NCI-H226 (cell line): ENCODE data around the gene ZNRD2.
A peak's percentile ranks its signal among the peaks of the same experiment; 100 is the strongest.

Experiments used
- DNase-seq: peaks from one replicate; pipeline ENCODE4 v3.0.0-alpha.2; 2015

ZNRD2 gene

DNA sequence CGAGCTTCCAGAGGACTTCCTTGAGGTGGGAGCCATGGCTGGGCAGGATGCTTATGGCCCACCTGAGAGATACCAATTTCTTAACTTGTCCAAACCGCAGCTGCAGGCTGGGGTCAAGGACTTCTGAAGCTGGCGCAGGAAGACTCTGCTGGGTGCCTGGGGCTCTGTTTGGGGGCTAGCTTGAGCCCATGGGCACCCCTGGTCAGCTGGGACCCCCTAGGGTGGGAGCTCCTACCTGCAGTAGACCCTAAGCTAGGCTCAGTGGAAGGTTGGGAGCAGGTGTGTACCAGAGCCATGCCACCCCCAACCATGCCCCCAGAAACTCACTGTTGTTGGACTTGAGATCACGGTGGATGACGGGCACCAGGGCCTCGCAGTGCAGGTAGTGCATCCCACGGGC, 42.4 kb downstream of the ZNRD2 start:
- no peak for DNase-seq

DNA sequence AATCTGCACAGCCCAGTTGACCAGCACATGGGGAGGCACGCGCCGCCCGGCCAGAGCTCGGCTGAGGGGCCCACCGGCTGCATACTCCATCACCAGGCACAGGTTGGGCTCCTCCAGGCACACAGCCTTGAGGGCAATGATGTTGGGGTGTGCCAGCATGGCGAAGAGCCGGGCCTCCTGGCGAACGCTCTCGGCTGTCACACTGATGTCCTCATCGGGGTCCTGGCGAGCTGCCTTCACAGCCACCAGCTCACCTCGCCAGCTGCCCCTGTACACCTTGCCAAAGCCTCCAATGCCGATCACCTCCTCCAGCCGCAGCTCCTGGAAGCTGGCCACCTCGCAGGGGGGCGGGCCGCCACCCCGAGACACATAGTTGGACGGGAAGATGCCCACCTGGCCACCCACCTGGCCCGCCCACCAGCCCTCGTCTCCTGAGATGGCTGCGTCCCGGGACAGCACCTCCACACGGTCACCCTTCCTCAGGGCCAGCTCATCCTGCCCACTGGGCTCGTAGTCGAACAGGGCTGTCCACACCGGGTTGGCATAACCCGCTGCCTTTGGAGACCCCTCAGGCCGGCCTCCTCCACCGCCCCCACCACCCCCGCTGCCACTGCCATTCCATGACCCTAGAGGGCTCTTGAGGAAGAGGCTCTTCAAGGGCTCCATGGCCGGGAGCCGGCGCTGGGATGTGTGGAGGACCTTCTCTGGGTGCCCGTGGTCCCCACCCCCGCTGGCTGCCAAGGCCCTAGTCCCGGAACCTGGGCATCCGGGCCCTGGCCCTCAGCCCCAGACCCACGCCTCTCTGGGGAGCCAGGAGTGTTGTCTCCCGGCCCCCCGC, 43.0 kb downstream of the ZNRD2 start:
- no peak for DNase-seq

DNA sequence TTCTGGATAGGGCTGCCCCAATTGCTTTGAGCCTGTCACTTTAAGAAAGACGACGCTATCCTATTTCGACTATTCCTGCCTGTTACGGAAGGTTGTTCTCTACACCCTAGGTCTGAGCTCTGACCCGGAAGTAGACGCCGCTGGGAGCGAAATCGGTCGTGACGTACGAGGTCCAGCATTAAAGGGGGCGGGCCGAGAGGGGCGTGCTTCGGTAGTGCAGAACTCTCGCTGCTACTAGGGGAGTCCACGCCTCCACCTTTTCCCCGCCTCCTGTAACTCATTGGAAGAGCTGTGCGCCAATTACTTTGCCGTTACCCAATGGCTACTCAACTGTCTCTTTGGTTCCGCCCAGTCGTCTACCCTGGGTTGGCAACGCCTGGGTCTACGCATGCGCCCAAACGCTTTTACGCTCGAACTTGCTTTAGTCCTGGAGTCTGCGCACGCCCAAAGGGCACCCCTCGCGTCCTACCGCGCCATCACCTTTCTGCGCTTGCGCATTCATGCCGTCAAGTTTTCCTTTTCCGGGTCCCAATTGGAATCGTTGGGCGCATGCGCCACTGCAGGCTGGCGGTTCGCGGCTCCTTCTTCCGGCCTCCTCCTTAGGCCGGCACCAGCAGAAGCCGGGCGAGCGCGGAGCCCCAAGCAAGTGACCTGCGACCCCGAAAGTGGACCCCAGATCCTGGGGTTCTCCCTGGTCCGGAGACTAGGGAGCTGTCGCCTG, 45.1 kb downstream of the ZNRD2 start, which contains the start of gene PCNX3:
Gene PCNX3, plus strand, starts transcription at position 548 of the 721 bp plus-strand sequence. CDS start 536 bp downstream, outside the sequence.
- peak; percentile 100 for DNase-seq

DNA sequence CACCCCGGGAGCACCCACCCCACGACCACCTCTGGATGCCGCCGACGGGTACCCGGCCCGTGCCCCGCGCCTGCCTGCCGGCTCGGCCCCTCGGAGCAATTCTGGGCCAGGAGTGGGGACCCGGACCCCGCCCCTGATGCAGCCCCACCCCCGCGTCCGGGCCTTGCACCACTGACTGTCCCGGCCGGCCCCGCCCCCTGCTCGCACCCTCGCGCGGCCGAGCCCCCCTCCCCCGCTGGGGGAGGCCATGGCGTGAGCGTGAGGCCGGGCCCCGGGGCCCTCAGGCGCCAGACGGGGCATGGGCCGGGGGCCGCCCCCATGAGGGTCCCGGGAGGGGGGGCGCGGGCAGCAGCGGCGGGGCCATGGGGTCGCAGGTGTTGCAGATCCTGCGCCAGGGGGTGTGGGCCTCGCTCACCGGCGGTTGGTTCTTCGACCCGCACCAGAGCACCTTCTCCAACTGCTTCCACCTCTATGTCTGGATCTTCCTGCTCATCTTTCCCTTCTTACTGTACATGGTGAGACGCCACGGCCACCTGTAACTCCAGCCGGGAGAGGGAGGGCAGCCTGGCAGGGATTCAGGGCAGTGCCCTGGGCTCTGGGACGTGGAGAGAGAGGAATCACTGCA, 45.8 kb downstream of the ZNRD2 start:
- DNase-seq: peak; percentile 53

DNA sequence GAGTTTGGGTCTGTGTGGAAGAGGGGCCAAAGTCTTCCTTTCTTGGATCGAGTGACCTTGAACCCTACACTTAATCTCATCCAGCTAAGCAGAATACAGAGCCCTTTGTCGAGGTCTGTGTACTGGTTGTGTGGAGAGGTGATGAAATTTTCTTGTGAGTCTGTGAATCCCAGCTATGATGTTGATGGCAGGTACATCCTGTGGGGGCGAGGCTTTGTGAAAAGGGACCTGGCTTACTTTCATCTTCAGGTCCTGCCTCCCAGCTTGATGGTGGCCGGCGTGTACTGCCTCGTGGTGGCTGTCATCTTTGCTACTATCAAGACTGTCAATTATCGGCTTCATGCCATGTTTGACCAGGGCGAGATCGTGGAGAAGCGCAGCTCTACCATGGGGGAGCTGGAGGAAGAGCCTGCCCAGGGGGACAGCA, 46.3 kb downstream of the ZNRD2 start:
- DNase-seq: no peak

DNA sequence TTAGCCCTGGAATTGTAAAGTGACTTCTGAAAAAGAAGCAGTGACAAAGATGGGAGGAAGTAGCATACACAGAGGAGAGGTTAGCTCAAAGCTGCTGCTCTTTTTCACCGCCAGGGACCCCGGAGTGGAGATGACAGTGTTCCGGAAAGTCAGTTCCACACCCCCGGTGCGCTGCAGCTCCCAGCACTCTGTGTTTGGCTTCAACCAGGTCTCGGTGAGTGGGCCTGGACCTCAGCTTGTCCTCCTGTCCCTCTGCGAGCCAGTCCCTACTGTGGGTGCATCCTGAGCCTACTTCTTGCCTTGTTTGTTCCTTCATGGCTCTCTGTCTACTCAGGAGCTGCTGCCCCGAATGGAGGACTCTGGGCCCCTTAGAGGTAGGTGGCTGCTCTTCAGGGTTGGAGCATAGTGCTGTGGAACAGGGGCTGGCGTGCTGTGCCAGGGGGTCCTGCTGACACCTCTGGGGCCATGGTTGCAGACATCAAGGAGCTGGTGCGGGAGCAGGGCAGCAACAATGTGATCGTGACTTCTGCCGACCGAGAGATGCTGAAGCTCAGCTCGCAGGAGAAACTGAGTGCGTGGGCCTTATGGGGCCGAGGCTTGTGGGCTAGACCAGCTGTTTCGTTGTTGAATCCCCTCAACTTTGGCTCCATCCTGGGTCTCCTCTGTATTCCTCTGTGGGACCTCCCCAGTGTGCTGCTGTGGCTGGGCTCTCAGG, 47.0 kb downstream of the ZNRD2 start:
- DNase-seq: no peak

DNA sequence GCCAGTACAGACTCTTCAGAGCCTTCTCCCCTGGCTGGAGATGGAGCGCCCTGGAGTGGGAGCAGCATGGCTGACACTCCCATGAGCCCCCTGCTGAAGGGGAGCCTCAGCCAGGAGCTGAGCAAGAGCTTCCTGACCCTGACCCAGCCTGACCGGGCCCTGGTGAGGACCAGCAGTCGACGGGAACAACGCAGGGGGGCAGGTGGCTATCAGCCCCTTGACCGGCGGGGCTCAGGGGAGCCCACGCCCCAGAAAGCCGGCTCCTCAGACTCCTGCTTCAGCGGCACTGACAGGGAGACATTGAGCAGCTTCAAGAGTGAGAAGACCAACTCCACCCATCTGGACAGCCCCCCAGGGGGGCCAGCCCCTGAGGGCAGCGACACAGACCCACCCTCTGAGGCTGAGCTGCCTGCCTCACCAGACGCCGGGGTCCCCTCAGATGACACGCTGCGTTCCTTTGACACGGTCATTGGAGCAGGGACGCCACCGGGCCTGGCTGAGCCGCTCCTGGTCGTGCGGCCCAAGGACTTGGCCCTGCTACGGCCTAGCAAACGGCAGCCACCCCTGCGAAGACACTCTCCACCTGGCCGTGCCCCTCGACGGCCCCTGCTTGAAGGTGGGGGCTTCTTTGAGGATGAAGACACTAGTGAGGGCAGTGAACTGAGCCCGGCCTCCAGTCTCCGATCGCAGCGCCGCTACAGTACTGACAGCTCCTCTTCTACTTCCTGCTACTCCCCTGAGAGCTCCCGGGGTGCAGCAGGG, 47.9 kb downstream of the ZNRD2 start:
- no peak for DNase-seq

DNA sequence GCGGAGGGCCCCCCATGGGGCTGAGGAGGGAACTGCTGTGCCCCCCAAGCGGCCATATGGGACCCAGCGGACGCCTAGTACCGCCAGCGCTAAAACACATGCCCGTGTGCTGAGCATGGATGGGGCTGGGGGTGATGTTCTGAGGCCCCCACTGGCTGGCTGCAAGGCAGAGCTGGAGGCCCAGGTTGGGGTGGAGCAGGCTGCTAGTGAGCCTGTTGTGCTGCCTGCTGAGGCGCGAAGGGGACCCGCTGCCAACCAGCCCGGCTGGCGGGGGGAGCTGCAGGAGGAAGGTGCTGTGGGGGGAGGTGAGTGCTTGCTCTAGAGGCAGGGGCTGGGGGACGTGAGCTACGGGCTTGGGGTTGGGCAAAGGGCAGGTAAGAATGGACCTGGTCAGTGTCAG, 48.5 kb downstream of the ZNRD2 start:
- DNase-seq: no peak

DNA sequence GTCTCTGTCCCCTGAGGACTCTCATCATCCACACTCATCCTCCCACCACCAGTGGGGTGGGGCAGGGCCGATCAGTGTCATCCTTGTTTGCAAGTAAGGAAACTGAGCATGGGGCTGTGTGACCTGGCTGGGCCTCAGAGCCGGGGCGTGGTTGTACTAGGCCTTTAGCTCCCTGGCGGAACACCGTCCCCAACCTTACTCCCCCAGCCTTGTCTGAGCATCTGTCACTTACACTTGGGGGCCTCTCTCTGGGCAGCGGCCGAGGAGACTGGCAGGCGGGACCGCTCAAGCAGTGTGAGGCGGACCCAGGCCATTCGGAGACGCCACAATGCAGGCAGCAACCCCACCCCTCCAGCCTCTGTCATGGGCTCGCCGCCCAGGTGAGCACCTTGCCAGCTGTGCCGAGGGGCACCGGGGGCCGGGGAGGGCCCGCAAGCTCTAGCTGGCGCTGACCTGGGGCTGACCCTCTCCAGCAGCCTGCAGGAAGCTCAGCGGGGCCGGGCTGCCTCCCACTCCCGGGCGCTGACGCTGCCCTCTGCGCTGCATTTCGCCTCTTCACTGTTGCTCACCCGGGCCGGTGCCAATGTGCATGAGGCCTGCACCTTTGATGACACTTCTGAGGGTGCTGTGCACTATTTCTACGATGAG, 49.1 kb downstream of the ZNRD2 start:
- DNase-seq: no peak

DNA sequence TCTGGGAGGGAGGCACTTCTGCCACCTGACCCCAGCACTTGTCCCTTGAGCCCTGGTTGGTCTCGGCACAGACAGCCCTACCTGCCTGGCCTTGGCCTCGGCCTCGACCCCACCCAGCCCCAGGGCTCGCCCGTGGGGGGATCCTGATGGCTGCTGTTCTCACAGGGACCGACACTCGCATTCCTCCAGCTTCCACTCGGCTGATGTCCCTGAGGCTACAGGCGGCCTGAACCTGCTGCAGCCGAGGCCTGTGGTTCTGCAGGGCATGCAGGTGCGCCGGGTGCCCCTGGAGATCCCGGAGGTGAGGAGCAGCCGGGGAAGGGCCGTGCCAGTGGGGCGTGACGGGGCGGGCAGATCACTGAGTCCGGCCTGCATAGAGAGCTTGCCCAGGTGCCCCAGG, 50.4 kb downstream of the ZNRD2 start:
- no peak for DNase-seq

DNA sequence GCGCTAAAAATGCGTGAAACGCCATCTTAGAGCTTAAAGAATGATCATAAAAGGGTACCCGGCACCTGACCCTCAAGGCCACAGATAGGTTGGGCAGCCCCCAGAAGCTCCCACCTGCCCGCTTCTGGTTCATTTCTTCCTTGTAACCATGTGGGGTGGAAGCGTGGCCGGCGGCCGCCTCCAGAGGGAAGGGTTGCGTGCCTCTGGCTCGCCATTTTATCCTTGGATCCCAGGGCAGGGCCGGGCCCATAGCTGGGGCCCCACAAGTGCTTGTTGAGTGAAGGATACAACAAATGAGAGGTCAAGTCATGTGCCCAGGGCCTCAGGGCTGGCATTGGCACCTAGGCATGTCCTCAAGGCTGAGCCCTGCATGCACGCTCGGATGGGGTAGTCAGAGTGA, 51.2 kb downstream of the ZNRD2 start:
- DNase-seq: no peak
